Measurements from ENCODE around the gene PTPRR. TPM values are rescaled to one million over a fixed set of nuclear protein-coding genes. Genes with fewer than 3 reads are reported as not detected.

Gene PTPRR
- total and polyA plus RNA-seq, 3 experiments from 2014 or later = not detected

GRCh38 chr12:70842136-70842535 lies 78.4 kb downstream of the PTPRR start:
- Histone ChIP-seq H3K27me3 (ENCODE audit: insufficient read depth, low read length, poor library complexity, severe bottlenecking) (no peaks in the 10 kb centered on the region), H3K9me3 (ENCODE audit: low read length) (no peaks in the 10 kb centered on the region), H3K4me3 (ENCODE audit: low read length) (no peak overlapping the region), H3K27ac (ENCODE audit: low read depth, low read length) (no peak overlapping the region), H3K36me3 (ENCODE audit: insufficient read depth, low read length) (no peaks in the 10 kb centered on the region), H3K4me1 (ENCODE audit: insufficient read depth, low read length) (no peaks in the 10 kb centered on the region)
- CTCF ChIA-PET = no interaction called here
- Mint-ChIP-seq H3K4me1 (no peaks in the 10 kb centered on the region), H3K27me3 (no peaks in the 10 kb centered on the region), H3K4me3 (no peak overlapping the region), H3K36me3 (no peaks in the 10 kb centered on the region), H3K9me3 (peaks cover 0 to 11% (median 0%) of the 10 kb centered on the region in 5 donors), H3K27ac (no peak overlapping the region)
- POLR2A ChIA-PET = no interaction called here
- DNase-seq = no peak

- Mint-ChIP-seq H3K36me3 (no peaks in the 10 kb centered on the region), H3K27ac (no peak overlapping the region), H3K4me3 (no peak overlapping the region), H3K27me3 (no peaks in the 10 kb centered on the region), H3K9me3 (peaks cover 0 to 13% (median 0%) of the 10 kb centered on the region in 5 donors), H3K4me1 (no peaks in the 10 kb centered on the region)
- ChIA-PET POLR2A (no interaction called here), CTCF (no interaction called here)
- Histone ChIP-seq H3K4me1 (ENCODE audit: insufficient read depth, low read length) (no peaks in the 10 kb centered on the region), H3K36me3 (ENCODE audit: insufficient read depth, low read length) (no peaks in the 10 kb centered on the region), H3K4me3 (ENCODE audit: low read length) (no peak overlapping the region), H3K27me3 (ENCODE audit: insufficient read depth, low read length, poor library complexity, severe bottlenecking) (no peaks in the 10 kb centered on the region), H3K9me3 (ENCODE audit: low read length) (no peaks in the 10 kb centered on the region), H3K27ac (ENCODE audit: low read depth, low read length) (no peak overlapping the region)
- DNase-seq = no peak
Observed at GRCh38 chr12:70840656-70841350, 79.7 kb downstream of the PTPRR start.

DNA sequence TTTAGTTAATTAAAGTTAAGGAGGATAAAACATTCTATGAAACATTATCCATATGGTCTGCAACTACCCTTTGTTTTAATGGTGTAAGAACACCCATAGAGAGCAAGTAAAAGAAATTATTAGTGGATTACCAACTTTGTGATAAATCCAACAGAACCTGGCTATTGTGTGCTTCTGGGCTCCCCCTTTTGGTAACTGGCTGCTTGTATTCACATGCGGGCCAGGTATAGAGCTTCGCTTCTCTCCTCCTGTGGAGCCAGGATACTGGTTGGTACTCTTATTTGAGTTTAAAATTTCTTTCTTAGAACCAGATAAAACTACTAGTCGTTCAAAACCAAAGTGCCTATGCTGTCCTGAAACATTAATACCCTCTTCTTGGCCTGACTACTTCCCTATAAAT lies 81.0 kb downstream of the PTPRR start:
- Histone ChIP-seq H3K27ac (ENCODE audit: low read depth, low read length) (no peak overlapping the region), H3K4me3 (ENCODE audit: low read length) (no peak overlapping the region), H3K27me3 (ENCODE audit: insufficient read depth, low read length, poor library complexity, severe bottlenecking) (no peaks in the 10 kb centered on the region), H3K36me3 (ENCODE audit: insufficient read depth, low read length) (no peaks in the 10 kb centered on the region), H3K9me3 (ENCODE audit: low read length) (no peaks in the 10 kb centered on the region), H3K4me1 (ENCODE audit: insufficient read depth, low read length) (no peaks in the 10 kb centered on the region)
- Mint-ChIP-seq H3K4me1 (no peaks in the 10 kb centered on the region), H3K9me3 (peaks cover 0 to 10% (median 0%) of the 10 kb centered on the region in 5 donors), H3K4me3 (no peak overlapping the region), H3K27ac (no peak overlapping the region), H3K27me3 (no peaks in the 10 kb centered on the region), H3K36me3 (no peaks in the 10 kb centered on the region)
- no peak for DNase-seq
- POLR2A ChIA-PET = no interaction called here
- CTCF ChIA-PET = no interaction called here

GRCh38 chr12:70838127-70838526 lies 82.4 kb downstream of the PTPRR start:
- no peaks in the 10 kb centered on the region for H3K4me1 Mint-ChIP-seq
- no peak overlapping the region for H3K4me3 Mint-ChIP-seq
- H3K9me3 Mint-ChIP-seq = peaks cover 0 to 10% (median 0%) of the 10 kb centered on the region in 5 donors
- Histone ChIP-seq H3K4me3 (ENCODE audit: low read length) (no peak overlapping the region), H3K27me3 (ENCODE audit: insufficient read depth, low read length, poor library complexity, severe bottlenecking) (no peaks in the 10 kb centered on the region), H3K4me1 (ENCODE audit: insufficient read depth, low read length) (no peaks in the 10 kb centered on the region), H3K27ac (ENCODE audit: low read depth, low read length) (no peak overlapping the region), H3K9me3 (ENCODE audit: low read length) (no peaks in the 10 kb centered on the region), H3K36me3 (ENCODE audit: insufficient read depth, low read length) (no peaks in the 10 kb centered on the region)
- H3K27me3 Mint-ChIP-seq = peaks cover 0 to 4% of the 10 kb centered on the region in 2 donors
- ChIA-PET CTCF (no interaction called here), POLR2A (no interaction called here)
- no peaks in the 10 kb centered on the region for H3K36me3 Mint-ChIP-seq
- no peak for DNase-seq
- H3K27ac Mint-ChIP-seq = no peak overlapping the region

DNA sequence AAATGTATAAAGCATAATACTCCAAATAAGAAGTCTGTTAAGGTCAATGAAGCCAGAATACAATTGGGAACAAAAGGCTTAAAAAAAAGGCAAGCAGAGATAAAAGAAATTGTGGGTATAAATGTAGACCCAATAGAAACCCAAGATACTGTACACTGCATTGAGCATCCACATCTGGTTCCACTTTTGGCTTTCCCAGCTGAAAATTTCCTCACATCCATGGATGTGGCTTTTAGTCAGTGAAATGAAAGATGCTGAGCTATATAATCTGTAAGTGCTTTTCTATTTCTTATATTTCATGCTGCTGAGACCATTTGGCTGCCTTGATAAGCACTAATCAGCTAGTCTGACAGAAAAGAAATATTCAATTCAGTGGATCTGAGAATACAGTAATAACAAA lies 83.5 kb downstream of the PTPRR start:
- Mint-ChIP-seq H3K27ac (no peak overlapping the region), H3K27me3 (peaks cover 0 to 4% of the 10 kb centered on the region in 2 donors), H3K9me3 (peaks cover 0 to 10% (median 0%) of the 10 kb centered on the region in 5 donors), H3K4me3 (no peak overlapping the region), H3K4me1 (no peaks in the 10 kb centered on the region), H3K36me3 (no peaks in the 10 kb centered on the region)
- H3K4me3 ChIP-seq (ENCODE audit: low read length) = no peak overlapping the region
- CTCF ChIA-PET = no interaction called here
- no peak overlapping the region for H3K27ac ChIP-seq (ENCODE audit: low read depth, low read length)
- H3K36me3 ChIP-seq (ENCODE audit: insufficient read depth, low read length) = no peaks in the 10 kb centered on the region
- H3K27me3 ChIP-seq (ENCODE audit: insufficient read depth, low read length, poor library complexity, severe bottlenecking) = no peaks in the 10 kb centered on the region
- no peak for DNase-seq
- no peaks in the 10 kb centered on the region for H3K9me3 ChIP-seq (ENCODE audit: low read length)
- H3K4me1 ChIP-seq (ENCODE audit: insufficient read depth, low read length) = no peaks in the 10 kb centered on the region
- POLR2A ChIA-PET = no interaction called here

GRCh38 chr12:70835948-70836347 lies 84.6 kb downstream of the PTPRR start:
- CTCF ChIA-PET = no interaction called here
- Mint-ChIP-seq H3K4me1 (no peaks in the 10 kb centered on the region), H3K4me3 (no peak overlapping the region), H3K9me3 (peaks cover 0 to 8% (median 0%) of the 10 kb centered on the region in 5 donors), H3K36me3 (no peaks in the 10 kb centered on the region), H3K27me3 (peaks cover 0 to 4% of the 10 kb centered on the region in 2 donors), H3K27ac (no peak overlapping the region)
- Histone ChIP-seq H3K27ac (ENCODE audit: low read depth, low read length) (no peak overlapping the region), H3K9me3 (ENCODE audit: low read length) (no peaks in the 10 kb centered on the region), H3K4me3 (ENCODE audit: low read length) (no peak overlapping the region), H3K36me3 (ENCODE audit: insufficient read depth, low read length) (no peaks in the 10 kb centered on the region), H3K4me1 (ENCODE audit: insufficient read depth, low read length) (no peaks in the 10 kb centered on the region), H3K27me3 (ENCODE audit: insufficient read depth, low read length, poor library complexity, severe bottlenecking) (no peaks in the 10 kb centered on the region)
- POLR2A ChIA-PET = no interaction called here
- DNase-seq = no peak

DNA sequence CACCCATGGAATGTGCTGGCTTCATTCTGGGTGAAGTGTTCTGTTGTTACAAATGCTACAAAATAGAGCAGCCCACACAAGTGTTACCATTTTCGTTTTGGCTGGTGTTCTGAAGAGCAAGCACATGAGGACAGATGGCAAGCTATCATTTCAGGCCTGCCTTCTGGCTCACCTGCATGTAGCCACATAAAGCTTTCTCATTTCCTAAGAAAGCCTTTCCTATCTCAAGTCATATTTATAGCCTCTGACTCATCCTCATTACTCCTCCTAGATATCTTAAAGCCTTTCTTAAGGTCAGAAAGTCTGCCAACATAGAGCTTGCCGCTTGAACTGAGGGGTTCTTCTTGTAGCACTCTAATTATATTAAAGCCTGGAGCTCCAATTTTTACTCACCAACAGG lies 89.0 kb downstream of the PTPRR start:
- Histone ChIP-seq H3K36me3 (ENCODE audit: insufficient read depth, low read length) (no peaks in the 10 kb centered on the region), H3K27ac (ENCODE audit: low read depth, low read length) (no peak overlapping the region), H3K4me1 (ENCODE audit: insufficient read depth, low read length) (no peaks in the 10 kb centered on the region), H3K4me3 (ENCODE audit: low read length) (no peak overlapping the region), H3K9me3 (ENCODE audit: low read length) (no peaks in the 10 kb centered on the region), H3K27me3 (ENCODE audit: insufficient read depth, low read length, poor library complexity, severe bottlenecking) (no peaks in the 10 kb centered on the region)
- Mint-ChIP-seq H3K4me3 (no peak overlapping the region), H3K36me3 (no peaks in the 10 kb centered on the region), H3K27ac (peak overlapping the region in 1 of 8 donors; percentile 12), H3K9me3 (peaks cover 0 to 2% (median 0%) of the 10 kb centered on the region in 5 donors), H3K27me3 (peaks cover 0 to 4% of the 10 kb centered on the region in 2 donors), H3K4me1 (no peaks in the 10 kb centered on the region)
- no peak for DNase-seq
- POLR2A ChIA-PET = no interaction called here
- CTCF ChIA-PET = no interaction called here

DNA sequence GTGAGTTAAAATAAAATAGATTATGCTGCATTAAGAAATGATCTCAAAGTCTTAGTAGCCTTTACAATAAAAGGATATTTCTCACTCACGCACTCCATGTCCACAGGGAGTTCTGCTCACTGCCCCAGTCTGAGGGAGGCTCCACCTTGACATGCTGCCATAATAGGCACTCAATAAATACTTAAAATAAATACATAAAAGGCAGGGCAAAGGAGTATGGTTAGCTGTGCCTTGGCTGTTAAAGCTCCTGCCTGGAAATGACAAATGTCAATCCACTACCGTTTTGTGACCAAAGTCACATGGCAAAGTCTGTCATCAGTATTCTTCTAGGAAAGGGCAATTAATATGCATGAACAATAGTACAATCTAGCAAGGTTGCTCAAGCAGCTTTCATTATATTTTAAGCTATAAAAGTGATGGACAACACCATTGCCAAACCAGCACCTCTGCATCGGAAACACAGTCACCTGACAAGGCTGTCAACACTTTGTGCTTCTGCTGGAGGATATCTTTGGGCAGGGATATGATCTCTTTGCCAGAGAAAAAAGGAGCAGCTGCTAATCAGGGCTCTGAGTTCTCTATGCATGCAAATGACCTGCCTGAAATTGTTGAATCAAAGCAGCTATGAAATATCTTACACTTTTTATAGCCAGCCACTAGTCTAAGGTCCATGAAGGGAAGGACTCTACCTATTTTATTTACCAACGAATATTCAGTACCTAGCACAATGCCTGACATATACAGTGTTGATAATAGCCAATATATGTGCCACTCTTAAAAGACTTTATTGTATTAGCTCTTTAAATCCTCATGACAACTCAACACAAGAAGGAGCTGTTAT lies 90.1 kb downstream of the PTPRR start:
- POLR2A ChIA-PET = no interaction called here
- Mint-ChIP-seq H3K27me3 (peaks cover 0 to 4% of the 10 kb centered on the region in 2 donors), H3K36me3 (no peaks in the 10 kb centered on the region), H3K9me3 (no peaks in the 10 kb centered on the region), H3K27ac (no peak overlapping the region), H3K4me3 (no peak overlapping the region), H3K4me1 (no peaks in the 10 kb centered on the region)
- Histone ChIP-seq H3K27ac (ENCODE audit: low read depth, low read length) (no peak overlapping the region), H3K27me3 (ENCODE audit: insufficient read depth, low read length, poor library complexity, severe bottlenecking) (no peaks in the 10 kb centered on the region), H3K4me3 (ENCODE audit: low read length) (no peak overlapping the region), H3K36me3 (ENCODE audit: insufficient read depth, low read length) (no peaks in the 10 kb centered on the region), H3K4me1 (ENCODE audit: insufficient read depth, low read length) (no peaks in the 10 kb centered on the region), H3K9me3 (ENCODE audit: low read length) (no peaks in the 10 kb centered on the region)
- DNase-seq = no peak
- CTCF ChIA-PET = no interaction called here
